SH-SY5Y (cell line): ENCODE measurements around the gene IGFBP5.

Experiments
- GATA2 ChIP-seq: IDR thresholded peaks from 2 replicates; pipeline ENCODE4 v1.6.1; 2011; ENCODE audit warnings: mild to moderate bottlenecking, low read depth, low read length
- GATA3 ChIP-seq: IDR thresholded peaks from 2 replicates; pipeline ENCODE4 v1.6.1; 2011; ENCODE audit warnings: low read depth, mild to moderate bottlenecking, low read length, moderate library complexity

DNA sequence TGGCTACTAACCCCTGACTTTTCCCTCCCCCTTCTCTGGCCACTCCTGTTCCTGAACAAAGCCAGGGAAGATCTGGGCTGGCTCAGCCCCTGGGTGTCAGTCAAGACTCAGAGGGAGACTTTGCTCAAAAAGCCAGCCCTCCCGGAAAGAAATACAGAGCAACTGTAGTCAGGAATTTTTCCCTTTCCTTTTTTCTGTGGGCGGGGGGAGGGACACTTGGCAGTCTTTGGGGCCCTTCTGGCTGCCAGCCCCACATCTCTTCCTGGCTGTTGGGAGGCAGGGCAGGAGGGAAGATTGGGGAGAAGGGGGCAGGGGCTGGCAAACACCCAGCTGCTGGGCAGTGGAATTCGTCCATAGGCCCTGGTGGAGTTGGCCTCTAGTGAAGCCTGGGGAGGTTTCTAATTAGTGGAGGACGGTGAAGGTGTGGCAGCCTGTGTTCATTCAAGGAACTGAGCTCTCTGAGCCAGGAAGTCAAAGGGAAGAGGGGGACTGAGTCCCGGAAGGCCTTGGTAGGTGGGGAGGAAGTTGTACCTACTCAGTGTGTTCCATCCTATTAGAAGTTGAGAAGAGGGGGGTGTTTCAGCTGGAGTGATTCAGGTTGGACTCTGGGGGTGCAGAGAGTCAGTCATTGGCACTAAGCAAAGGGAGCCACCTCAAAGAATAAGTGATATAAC is 51.2 kb downstream of the IGFBP5 start:
- TF ChIP-seq GATA3 (no peak), GATA2 (no peak)
